Neuron (in vitro differentiated cells): ENCODE results near the gene TUBB1.
"Not testable (repeated sequence)": the region's sequence is repeated elsewhere in the genome, so short reads cannot be mapped to it uniquely, and the experiment has no call there.

Experiments used
- H2AFZ ChIP-seq: one replicate; pipeline ENCODE4 v1.6.1; 2013; ENCODE audit warnings: low read depth, mild to moderate bottlenecking, inconsistent platforms, low read length, moderate library complexity
- H3K27me3 ChIP-seq: one replicate; pipeline ENCODE4 v1.6.1; 2013; ENCODE audit warnings: low read length; ENCODE audit not compliant: insufficient read depth
- H3K36me3 ChIP-seq: one replicate; pipeline ENCODE4 v1.6.1; 2013; ENCODE audit warnings: low read length; ENCODE audit not compliant: insufficient read depth
- H3K4me1 ChIP-seq: one replicate; pipeline ENCODE4 v1.6.1; 2013; ENCODE audit warnings: low read length; ENCODE audit not compliant: insufficient read depth
- H3K4me3 ChIP-seq: 2 replicates; pipeline ENCODE4 v1.5.1; 2013; ENCODE audit warnings: mild to moderate bottlenecking, low read length, moderate library complexity
- H3K9me3 ChIP-seq: one replicate; pipeline ENCODE4 v1.6.1; 2013; ENCODE audit warnings: low read length

The TUBB1 gene

DNA sequence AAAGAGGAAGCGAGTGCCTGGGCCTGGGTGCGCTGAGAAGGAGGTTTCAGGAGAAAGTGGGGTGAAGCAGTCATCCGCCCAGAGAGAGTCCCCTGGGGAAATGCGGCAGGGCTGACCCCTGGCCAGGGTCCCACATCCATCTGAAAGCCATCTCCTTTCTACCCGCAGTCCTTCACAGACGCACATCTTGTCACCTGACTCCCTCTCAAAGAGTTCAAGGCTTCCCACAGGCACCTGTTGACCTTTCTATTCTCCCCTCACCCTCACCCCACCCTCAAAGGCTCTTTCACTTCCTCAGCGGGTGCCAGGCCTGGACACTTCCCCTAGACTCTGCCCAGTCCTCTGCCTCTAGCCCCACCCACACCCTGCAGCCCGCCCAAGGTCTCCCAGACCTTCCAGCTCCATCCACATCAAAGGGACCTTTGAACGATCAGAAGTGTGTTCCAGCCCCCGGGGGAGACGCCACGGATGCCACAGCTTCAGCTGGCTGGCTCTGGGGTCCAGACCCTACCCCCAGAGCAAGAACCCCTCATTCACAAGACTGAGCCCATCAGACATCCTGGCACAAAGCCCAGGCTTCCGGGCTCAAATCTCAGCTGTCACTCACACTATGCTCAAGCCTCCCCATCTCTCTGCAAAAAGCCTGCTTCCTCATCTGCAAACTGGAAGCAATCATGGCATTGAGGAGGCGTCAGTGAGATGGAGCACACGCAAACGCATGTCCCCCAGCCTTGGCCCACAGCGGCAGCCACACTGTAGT, 14.3 kb upstream of the TUBB1 start:
- Histone ChIP-seq H3K36me3 (no peaks in the 10 kb centered on the region), H3K4me1 (peaks cover 19% of the 10 kb centered on the region), H3K9me3 (no peaks in the 10 kb centered on the region), H3K4me3 (no peak overlapping the region), H2AFZ (no peak overlapping the region), H3K27me3 (no peaks in the 10 kb centered on the region)

DNA sequence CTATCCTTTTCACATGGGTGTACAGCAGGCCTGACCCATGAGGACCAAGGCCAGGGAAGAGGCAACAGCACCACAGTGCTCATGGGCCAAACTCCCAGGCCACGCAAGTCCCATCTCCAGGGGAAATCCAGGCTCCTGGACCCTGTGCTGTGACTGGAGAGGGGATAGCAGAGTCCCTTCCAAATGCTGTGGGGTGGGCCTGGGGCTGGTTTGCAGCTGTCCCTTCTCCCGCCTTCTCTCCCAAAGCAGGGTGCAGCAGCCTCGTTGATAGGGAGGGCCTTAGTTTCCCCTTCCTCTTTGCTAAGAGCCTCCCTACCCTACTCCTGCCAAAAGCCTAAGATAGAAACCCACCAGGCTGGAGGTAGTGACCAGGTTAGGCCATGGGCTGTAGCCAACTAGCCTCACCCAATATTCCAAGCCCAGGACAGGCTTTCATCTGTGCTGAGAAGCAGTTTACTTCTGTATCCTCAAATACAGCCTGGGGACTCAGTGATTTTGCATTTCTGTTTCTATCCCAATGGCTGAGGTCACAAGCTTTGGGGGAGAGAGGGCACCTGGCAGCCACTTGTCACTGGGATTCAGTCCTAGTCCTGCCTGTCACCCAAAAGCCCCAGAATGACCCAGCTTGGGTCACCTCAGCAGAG, 13.6 kb upstream of the TUBB1 start:
- Histone ChIP-seq H3K4me1 (peaks cover 24% of the 10 kb centered on the region), H3K9me3 (no peaks in the 10 kb centered on the region), H3K4me3 (no peak overlapping the region), H2AFZ (no peak overlapping the region), H3K36me3 (no peaks in the 10 kb centered on the region), H3K27me3 (no peaks in the 10 kb centered on the region)

DNA sequence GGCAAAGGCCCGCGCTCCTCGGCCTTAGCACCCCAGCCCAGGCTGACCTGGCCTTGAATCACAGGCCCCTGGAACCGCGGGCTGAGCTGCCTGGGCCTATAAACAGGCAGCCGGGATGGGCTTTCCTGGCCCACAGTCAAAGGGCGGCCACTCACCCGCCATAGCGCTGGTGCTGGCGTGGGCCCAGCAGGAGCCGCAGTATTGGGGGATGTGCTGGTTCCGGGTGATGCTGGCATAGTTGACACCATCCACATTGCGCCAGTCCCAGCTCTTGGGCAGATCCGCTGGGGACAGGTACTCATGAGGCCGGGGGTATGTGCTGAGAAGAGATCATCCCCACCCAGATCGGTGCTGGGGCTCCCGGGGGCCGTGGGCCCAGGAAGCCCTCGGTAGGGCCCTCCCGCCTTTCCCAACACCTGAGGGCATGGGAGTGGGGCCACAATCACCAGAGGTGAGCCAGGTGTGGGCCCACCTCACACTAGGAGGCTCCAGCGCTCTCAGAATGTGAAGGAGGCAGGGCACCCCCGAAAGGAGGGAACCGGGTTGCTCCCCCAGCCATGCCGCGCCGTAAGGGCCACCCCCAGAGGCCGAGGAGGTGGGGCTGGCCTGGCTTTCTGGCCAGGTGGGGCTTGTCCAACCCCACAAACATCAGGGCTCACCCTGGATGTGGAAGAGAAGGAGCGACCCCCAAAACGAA, 12.9 kb upstream of the TUBB1 start:
- H3K27me3 ChIP-seq, result no peaks in the 10 kb centered on the region
- H2AFZ ChIP-seq, result no peak overlapping the region
- no peaks in the 10 kb centered on the region for H3K9me3 ChIP-seq
- no peaks in the 10 kb centered on the region for H3K36me3 ChIP-seq
- H3K4me3 ChIP-seq, result no peak overlapping the region
- H3K4me1 ChIP-seq, result peaks cover 30% of the 10 kb centered on the region

DNA sequence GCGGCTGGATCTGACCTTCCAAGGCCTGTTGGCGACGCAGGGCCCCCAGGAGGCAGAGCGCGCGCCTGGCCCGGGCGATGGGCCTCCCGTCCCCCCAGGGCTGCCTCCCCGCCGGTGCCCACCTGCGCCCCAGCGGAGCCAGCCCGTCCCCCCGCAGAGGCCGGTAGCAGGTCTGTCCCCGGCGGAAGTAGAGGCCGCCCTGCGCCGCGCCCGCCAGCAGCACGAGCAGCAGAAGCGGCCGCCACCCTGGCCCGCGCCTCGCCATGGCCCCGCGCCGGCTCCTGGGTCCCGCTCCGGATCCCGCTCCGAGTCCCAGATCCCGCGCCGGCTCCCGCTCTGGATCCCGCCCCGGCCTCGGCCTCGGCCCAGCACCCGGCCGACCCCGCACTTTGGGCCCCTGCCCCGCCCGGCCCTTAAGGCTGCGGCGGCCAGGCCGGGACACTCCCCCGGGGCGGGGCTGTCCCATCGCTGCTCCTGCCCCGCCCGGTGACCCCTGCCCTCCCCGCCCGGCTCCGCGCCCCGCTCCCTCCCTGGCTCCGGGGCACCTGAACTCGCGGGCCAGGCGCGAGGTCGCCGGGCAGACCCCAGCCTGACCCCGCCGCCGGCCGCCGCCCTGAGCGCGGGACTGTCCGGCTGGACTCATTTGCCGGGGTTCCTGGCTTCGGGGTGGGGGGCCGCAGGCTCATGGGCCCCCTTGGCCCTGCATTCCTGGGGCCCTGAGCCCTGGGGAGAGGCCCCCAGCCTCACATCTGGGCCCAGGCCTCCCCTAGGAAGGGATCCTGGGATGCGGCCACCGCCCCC, 12.2 kb upstream of the TUBB1 start, which contains the start of gene CTSZ:
Gene CTSZ (minus strand): TSS at position 391 of the 801 bp plus-strand sequence. CDS start 126 bp downstream, at position 265.
- Histone ChIP-seq H3K9me3 (no peaks in the 10 kb centered on the region), H3K36me3 (no peaks in the 10 kb centered on the region), H2AFZ (no peak within 1 kb of the TSS), H3K27me3 (no peaks in the 10 kb centered on the region), H3K4me1 (peaks cover 28% of the 10 kb centered on the region), H3K4me3 (no peak within 1 kb of the TSS)

DNA sequence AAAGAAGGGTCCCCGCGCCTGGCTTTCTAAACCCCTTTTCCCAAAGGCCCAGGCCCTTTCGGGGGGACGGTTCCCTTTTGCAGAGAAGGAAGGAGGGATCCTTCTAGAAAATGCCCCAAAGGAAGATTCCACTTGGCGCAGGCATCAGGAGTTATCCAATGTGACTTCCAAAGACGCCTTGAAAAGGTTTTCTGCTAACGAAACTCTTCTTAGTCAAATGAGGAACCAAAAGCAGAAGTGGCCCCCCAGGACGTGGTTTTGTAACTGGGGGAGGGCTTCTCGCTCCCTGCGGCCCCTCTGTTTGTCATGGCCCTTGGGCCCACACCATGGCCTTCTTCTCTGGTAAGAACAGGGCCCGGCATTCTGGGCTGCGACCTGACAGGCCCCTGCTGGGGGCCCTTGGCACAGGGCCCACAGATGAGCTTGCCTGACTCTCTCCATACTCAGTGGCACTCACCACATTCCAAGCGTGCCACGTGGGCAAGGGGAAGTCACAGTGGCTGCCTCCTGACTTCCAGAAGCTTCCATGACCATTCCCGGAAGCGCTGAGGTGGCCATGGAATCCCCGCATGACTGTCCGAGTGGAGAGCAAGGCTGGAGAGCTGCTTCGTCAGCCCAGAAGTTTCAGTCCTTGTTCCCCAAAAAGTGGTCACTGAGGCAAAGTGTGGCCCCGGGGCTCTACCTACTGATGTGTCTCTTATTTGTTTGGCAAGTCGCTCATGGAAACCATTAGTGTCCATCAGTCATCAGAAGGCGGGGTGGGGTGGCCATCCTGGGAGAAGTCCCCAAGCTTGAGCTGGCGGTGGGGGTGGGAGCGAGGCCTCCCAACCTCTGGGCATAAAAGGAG, 11.3 kb upstream of the TUBB1 start:
- Histone ChIP-seq H3K36me3 (no peaks in the 10 kb centered on the region), H3K4me3 (no peak overlapping the region), H3K4me1 (peaks cover 20% of the 10 kb centered on the region), H2AFZ (no peak overlapping the region), H3K27me3 (no peaks in the 10 kb centered on the region), H3K9me3 (no peaks in the 10 kb centered on the region)

DNA sequence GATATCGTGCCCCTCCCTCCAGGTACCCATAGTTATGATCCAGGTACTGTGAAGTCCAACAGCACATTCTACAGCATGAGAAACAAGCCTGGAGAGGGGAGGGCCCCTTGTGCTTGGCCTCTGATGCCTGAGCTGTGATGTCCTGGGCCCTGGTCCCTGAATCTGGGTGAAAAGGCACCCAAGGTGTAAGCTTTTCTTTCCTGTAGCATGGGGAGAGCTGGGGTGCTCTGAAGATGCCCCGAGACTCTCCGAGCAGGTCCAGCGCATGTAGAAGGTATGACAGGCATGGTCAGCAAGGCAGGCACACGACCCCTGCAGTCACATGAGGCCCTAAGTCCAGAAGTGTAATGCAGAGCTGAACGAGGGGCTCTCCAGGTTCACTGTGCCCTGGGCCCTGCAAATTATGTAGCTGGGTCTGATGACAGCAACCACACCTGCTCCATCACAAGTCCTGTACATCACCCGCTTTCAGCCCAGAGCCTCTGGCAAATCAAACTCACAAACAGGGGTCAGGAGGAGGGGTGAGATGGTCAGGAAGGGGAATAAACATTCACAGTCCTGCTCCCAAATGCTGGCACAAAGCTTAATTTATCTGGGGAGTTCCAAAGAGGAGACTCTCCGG, 10.4 kb upstream of the TUBB1 start:
- Histone ChIP-seq H3K27me3 (no peaks in the 10 kb centered on the region), H3K36me3 (no peaks in the 10 kb centered on the region), H3K4me3 (no peak overlapping the region), H3K9me3 (no peaks in the 10 kb centered on the region), H2AFZ (no peak overlapping the region), H3K4me1 (peaks cover 14% of the 10 kb centered on the region)

DNA sequence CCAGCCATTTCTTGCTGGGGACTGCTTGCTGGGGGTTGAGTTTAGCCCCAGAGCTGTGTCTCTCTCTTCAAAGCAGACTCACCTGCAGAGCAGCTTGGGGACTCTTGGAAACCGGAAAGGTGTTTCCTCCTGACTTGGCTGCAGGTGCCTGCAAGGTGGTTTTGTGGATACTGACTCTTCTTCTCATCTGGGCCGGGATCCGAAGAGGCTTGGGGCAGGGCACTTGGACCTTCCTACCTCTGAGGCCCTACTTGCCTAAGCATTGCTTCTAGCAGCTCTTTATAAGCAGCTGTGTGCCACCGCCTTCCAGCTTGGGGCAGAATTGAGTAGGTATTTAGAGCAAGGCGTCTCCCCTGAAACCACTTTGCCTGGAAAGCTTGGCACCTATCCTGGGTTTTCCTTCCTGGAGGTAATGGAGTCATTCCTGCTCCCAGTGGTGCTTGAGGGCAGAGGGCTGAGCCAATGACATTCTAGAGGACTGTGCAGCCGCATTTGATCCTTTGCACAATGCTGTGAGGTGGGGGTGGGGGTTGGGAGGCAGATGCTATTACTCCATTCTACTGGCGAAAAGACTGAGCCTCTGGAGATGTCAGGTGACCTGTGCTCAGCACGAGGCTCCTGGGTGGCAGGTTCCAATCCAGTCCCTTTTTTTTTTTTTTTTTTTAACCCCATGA, 8.8 kb upstream of the TUBB1 start:
- H3K4me1 ChIP-seq, result peaks cover 14% of the 10 kb centered on the region
- H2AFZ ChIP-seq, result peak overlapping the region; percentile 6

DNA sequence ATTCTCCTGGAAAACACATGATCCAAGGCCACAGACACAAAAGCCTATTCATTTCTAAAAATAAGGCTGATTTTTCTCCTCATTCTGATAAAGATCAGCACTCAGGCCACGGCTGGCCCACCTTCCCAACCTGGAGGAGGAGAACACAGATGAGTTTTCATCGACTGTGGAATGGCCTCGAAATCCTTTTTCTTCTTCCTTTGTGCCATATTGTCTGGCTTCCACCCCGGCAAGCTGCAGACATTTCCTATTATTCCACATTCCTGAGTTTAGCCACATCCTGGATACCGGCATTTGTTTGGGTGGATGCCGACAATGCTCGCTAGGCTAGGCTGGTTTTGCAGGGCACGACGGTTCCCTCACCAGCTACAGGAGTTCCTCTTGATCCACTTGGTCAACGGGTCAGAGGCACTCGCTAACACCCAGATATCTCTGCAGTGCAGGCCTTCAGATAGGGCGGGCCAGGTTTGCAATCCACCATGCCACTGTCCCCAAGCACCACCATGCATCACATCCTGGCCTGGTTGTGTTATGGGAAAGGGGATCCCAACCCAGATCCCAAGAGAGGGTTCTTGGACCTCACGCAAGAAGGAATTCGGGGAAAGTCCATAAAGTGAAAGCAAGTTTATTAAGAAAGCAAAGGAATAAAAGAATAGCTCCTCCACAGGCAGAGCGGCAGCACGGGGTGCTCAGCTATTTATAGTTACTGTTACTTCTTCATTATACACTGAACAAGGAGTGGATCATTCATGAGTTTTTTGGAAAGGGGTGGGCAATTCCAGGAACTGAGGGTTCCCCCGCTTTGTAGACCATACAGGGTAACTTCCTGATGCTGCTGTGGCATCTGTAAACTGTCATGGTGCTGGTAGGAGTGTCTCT, 8.0 kb upstream of the TUBB1 start:
- H3K4me3 ChIP-seq, result no peak overlapping the region
- no peaks in the 10 kb centered on the region for H3K36me3 ChIP-seq
- no peaks in the 10 kb centered on the region for H3K9me3 ChIP-seq
- H2AFZ ChIP-seq, result peak overlapping the region; percentile 6
- H3K4me1 ChIP-seq, result peaks cover 14% of the 10 kb centered on the region
- no peaks in the 10 kb centered on the region for H3K27me3 ChIP-seq

More for the DNA sequence above, 8.8 kb upstream of the TUBB1 start:
- Histone ChIP-seq H3K27me3 (no peaks in the 10 kb centered on the region), H3K36me3 (no peaks in the 10 kb centered on the region), H3K9me3 (no peaks in the 10 kb centered on the region), H3K4me3 (no peak overlapping the region)

DNA sequence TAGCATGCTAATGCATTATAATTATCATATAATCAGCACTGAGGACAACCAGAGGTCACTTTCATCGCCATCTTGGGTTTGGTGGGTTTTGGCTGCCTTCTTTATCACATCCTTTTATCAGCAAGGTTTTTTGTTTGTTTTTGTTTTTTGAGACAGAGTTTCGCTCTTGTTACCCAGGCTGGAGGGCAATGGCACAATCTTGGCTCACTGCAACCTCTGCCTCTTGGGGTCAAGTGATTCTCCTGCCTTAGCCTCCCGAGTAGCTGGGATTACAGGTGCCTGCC, 7.4 kb upstream of the TUBB1 start:
- not testable (repeated sequence) for H2AFZ ChIP-seq, H3K27me3 ChIP-seq, H3K36me3 ChIP-seq

DNA sequence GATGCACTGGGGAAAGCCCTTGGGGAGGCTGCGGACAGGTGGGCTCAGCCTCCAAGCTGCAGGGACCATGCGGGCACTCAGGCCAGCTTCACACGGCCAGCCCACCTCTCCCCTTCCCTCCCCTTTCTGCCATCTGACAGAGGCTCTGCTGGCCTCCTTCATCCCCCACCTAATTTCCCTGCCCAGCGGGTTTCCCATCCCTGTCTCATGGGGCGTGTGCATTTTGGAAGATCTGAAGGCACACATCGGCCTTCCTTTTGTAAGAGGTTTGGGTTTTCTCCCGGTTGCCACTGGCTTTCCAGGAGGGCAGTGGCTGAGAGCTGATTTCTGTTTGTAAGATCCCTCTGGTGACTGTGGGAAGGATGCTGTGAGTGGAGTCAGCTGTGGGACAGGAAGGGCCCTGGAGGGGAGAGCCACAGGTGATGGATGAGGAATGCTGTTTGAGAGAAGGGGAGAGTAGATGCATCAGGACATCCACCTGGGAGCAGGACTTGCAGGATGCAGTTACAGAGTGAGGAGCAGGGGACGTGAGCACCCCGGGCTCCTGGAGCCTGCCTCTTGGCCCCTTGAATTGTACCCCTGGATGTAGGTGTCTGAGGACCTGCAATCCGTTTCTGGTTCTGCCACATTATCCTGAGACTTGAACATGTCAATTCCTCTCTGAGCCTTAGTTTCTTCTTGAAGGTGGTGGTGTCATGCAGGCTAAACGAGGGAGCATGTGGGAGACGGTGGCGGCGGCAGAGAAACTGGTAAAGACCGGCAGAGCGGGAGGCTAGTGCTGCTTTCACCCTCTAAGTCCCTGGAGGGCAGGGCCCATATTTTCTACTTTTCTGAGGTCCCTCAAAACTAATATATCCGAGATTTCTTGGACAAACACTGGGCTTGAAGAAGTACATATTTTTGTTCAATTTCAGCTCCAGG, 5.9 kb upstream of the TUBB1 start:
- Histone ChIP-seq H3K4me1 (peaks cover 14% of the 10 kb centered on the region), H3K27me3 (no peaks in the 10 kb centered on the region), H2AFZ (no peak overlapping the region), H3K9me3 (no peaks in the 10 kb centered on the region), H3K36me3 (no peaks in the 10 kb centered on the region), H3K4me3 (no peak overlapping the region)

More for the DNA sequence above, 7.4 kb upstream of the TUBB1 start:
- H3K9me3 ChIP-seq, H3K4me3 ChIP-seq: not testable (repeated sequence)
- H3K4me1 ChIP-seq, result peaks cover 14% of the 10 kb centered on the region
